Adrenal gland (tissue), 12 donors: ENCODE measurements around the gene DCLK3. TPM values are rescaled to one million over a fixed set of nuclear protein-coding genes. Genes with fewer than 3 reads are reported as not detected.

Source experiments
- DNase-seq, 7 donors: peaks; one replicate each; pipeline ENCODE4 v3.0.0-alpha.2; 2019 to 2020
- H3K27ac ChIP-seq, 5 donors: fragments of 200-600 bp; sonication (generic) in 4 of 5; 1 replicate in 3 of 5; 2 replicates in 2 of 5; pipeline versions ENCODE4 v1.5.1 to v1.8.0; 2016 to 2020; ENCODE audit warnings: mild to moderate bottlenecking in 1 of 5
- H3K27me3 ChIP-seq: fragments of 200-600 bp; 2 replicates; pipeline ENCODE4 v1.8.0; 2021
- H3K36me3 ChIP-seq, 2 donors: fragments of 200-600 bp; replicated peaks in 1 of 2; 1 replicate in 1 of 2; 2 replicates in 1 of 2; pipeline versions ENCODE4 v1.5.1 to v1.8.0; 2018 to 2022
- H3K4me1 ChIP-seq, 2 donors: fragments of 200-600 bp; replicated peaks in 1 of 2; 1 replicate in 1 of 2; 2 replicates in 1 of 2; pipeline versions ENCODE4 v1.5.1 to v1.8.0; 2018 to 2021
- H3K4me3 ChIP-seq, 4 donors: fragments of 200-600 bp; sonication (generic) in 3 of 4; one replicate each; pipeline ENCODE4 v1.5.1; 2016 to 2018
- H3K9me3 ChIP-seq, 3 donors: fragments of 200-600 bp; sonication (generic) in 1 of 3; replicated peaks in 1 of 3; 1 replicate in 2 of 3; 2 replicates in 1 of 3; pipeline versions ENCODE4 v1.5.1 to v1.8.0; 2016 to 2021
- CTCF ChIP-seq, 6 experiments: fragments of 450-650 bp in 4 of 6; fragments of 200-600 bp in 2 of 6; sonication (generic) in 1 of 6; IDR thresholded peaks; 1 replicate in 5 of 6; 2 replicates in 1 of 6; pipeline versions ENCODE4 v1.5.1 to v1.8.0; 2016 to 2021; ENCODE audit warnings: antibody characterized with exemption in 6 of 6, mild to moderate bottlenecking in 2 of 6, moderate library complexity in 1 of 6
- POLR2A ChIP-seq, 2 donors: fragments of 450-650 bp; IDR thresholded peaks; one replicate each; pipeline ENCODE4 v1.6.1; 2017; ENCODE audit warnings: antibody characterized with exemption in 2 of 2, mild to moderate bottlenecking in 2 of 2, moderate library complexity in 1 of 2
- WGBS, 4 donors: extraction: QIAGEN DNeasy Blood & Tissue Kit in 2 of 4; methylation state at CpG; one replicate each; pipeline versions ENCODE4 v1.1.5 to v1.1.7; 2013 to 2017; 5-methylcytosine and 5-hydroxymethylcytosine counted together
- intact Hi-C, 2 donors: fragments of 100-400 bp; cut with DNase I; formaldehyde crosslinking; loops; one replicate each; pipeline versions ENCODE4 v1.14.1 to v1.15.0; 2022 to 2023
- polyA plus RNA-seq, 3 donors: library from polyadenylated mRNA; stranded (reverse); fragments of 200-250 nt in 2 of 3; fragments of 350-450 nt in 1 of 3; fragmentation: Illumina TruSeq in 1 of 3; extraction: RNeasy Lipid Tissue Mini Kit (QIAGEN cat#74804) in 1 of 3; gene quantifications; one replicate each; pipeline ENCODE4 v1.2.3, GENCODE V29; 2013 to 2014
- total RNA-seq, 9 donors: library from RNA; depleted of rRNA in 4 of 9; stranded (reverse); fragments of >200 nt in 4 of 9; fragments of 120-200 nt in 1 of 9; fragmentation: NEBNext Ultra II Directional in 1 of 9; extraction: Animal tissue kit (Norgen Biotek cat#: 25700) in 1 of 9; gene quantifications; one replicate each; pipeline versions ENCODE4 v1.1.0 to v1.2.4, GENCODE V29; 2013 to 2023
- donor health status: healthy with polysubstance abuse.
- donor health status: Bipolar disorder and iron deficiency.
- donor health status: DM: yes; HTN: yes; CAD: no.
- donor health status: DM: no; HTN: no; CAD: no.
- donor health status: DM: no; HTN: no; CAD: no.
- donor health status: DM: yes; HTN: yes; CAD: no.

Gene DCLK3
- total and polyA plus RNA-seq, 12 donors: under 0.01 to 1.5 (median 0.15) TPM; not detected in 6

- no peaks in the 10 kb centered on the region for H3K9me3 ChIP-seq
- H3K4me3 ChIP-seq: no peak overlapping the region
- no peak overlapping the region for H3K27ac ChIP-seq
- H3K36me3 ChIP-seq: no peaks in the 10 kb centered on the region
- WGBS, 4 donors: 73 to 85% (median 79%) methylated on average over 2 of the region's 2 CpGs
- no peak for DNase-seq
- no peaks in the 10 kb centered on the region for H3K27me3 ChIP-seq
- no peaks in the 10 kb centered on the region for H3K4me1 ChIP-seq
- TF ChIP-seq CTCF (IDR thresholded peaks at IDR 0.05) (no peak), POLR2A (IDR thresholded peaks at IDR 0.05) (no peak)
- intact Hi-C loops: no loop called here
Observed at GRCh38 chr3:36678216-36679013, 85.9 kb downstream of the DCLK3 start.

GRCh38 chr3:36677331-36678007, 86.9 kb downstream of the DCLK3 start:
- no peak overlapping the region for H3K27ac ChIP-seq
- no peaks in the 10 kb centered on the region for H3K9me3 ChIP-seq
- DNase-seq: no peak
- H3K36me3 ChIP-seq: no peaks in the 10 kb centered on the region
- TF ChIP-seq POLR2A (IDR thresholded peaks at IDR 0.05): no peak
- no peak for TF ChIP-seq CTCF (IDR thresholded peaks at IDR 0.05)
- intact Hi-C loops: no loop called here
- no peaks in the 10 kb centered on the region for H3K4me1 ChIP-seq
- no peaks in the 10 kb centered on the region for H3K27me3 ChIP-seq
- H3K4me3 ChIP-seq: no peak overlapping the region
- 61 to 77% (median 64%) methylated on average over 2 of the region's 2 CpGs for WGBS, 4 donors

- H3K4me1 ChIP-seq: no peaks in the 10 kb centered on the region
- intact Hi-C loops: no loop called here
- no peak for DNase-seq
- no peak overlapping the region for H3K27ac ChIP-seq
- H3K36me3 ChIP-seq: no peaks in the 10 kb centered on the region
- TF ChIP-seq POLR2A (IDR thresholded peaks at IDR 0.05): no peak
- TF ChIP-seq CTCF (IDR thresholded peaks at IDR 0.05): no peak
- no peaks in the 10 kb centered on the region for H3K9me3 ChIP-seq
- no peaks in the 10 kb centered on the region for H3K27me3 ChIP-seq
- 70 to 77% (median 74%) methylated on average over 10 to 11 of the region's 11 CpGs for WGBS, 4 donors
- no peak overlapping the region for H3K4me3 ChIP-seq
Observed at GRCh38 chr3:36674816-36675215, 89.5 kb downstream of the DCLK3 start.

GRCh38 chr3:36669764-36670163, 94.6 kb downstream of the DCLK3 start:
- WGBS, 4 donors: 79 to 93% (median 82%) methylated on average over 3 of the region's 3 CpGs
- no peaks in the 10 kb centered on the region for H3K36me3 ChIP-seq
- intact Hi-C loops: no loop called here
- H3K4me1 ChIP-seq: no peaks in the 10 kb centered on the region
- TF ChIP-seq POLR2A (IDR thresholded peaks at IDR 0.05): no peak
- no peak for TF ChIP-seq CTCF (IDR thresholded peaks at IDR 0.05)
- no peak overlapping the region for H3K27ac ChIP-seq
- no peak overlapping the region for H3K4me3 ChIP-seq
- no peak for DNase-seq
- H3K9me3 ChIP-seq: no peaks in the 10 kb centered on the region
- no peaks in the 10 kb centered on the region for H3K27me3 ChIP-seq
